Activated CD4-positive, alpha-beta T cell treated with anti-CD3 and anti-CD28 coated beads, Interleukin-2, amount 50 U/mL, for 1 hour (primary cell): ENCODE data around the gene TEAD4.

Source experiments
- DNase-seq: peaks from one replicate; pipeline ENCODE4 v3.0.0-alpha.2; 2020

TEAD4 gene

DNA sequence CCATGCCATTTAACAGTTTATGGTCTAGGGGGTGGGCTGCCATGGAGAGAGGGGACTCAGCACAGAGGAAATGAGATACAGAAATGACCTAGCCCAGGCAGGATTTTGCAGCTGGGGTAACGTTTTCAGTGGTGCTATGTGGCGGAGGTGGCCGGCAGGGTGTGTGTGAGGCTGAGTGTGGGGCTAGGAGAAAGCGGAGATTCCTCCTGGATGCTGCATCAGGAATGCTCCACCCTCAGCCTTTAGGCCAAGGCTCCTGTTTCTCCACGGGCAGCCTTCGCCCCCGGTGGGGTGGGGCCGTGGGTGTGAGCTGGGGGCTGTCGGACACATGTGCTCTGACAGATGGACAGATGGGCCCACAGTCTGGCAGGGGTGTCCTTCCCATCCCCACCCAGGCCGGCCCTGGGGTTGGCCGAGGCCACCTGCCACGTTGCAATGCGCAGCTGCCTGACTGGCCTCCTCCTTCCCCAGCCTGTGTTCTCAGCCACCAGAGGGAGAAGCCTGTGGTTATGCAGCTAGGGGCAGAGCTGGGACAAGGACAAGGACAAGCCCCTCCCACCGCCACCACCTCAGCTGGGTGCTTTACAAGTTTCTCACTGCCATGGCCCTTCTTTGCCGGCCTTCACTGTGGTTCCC is 44.3 kb downstream of the TEAD4 start:
- DNase-seq, result no peak

DNA sequence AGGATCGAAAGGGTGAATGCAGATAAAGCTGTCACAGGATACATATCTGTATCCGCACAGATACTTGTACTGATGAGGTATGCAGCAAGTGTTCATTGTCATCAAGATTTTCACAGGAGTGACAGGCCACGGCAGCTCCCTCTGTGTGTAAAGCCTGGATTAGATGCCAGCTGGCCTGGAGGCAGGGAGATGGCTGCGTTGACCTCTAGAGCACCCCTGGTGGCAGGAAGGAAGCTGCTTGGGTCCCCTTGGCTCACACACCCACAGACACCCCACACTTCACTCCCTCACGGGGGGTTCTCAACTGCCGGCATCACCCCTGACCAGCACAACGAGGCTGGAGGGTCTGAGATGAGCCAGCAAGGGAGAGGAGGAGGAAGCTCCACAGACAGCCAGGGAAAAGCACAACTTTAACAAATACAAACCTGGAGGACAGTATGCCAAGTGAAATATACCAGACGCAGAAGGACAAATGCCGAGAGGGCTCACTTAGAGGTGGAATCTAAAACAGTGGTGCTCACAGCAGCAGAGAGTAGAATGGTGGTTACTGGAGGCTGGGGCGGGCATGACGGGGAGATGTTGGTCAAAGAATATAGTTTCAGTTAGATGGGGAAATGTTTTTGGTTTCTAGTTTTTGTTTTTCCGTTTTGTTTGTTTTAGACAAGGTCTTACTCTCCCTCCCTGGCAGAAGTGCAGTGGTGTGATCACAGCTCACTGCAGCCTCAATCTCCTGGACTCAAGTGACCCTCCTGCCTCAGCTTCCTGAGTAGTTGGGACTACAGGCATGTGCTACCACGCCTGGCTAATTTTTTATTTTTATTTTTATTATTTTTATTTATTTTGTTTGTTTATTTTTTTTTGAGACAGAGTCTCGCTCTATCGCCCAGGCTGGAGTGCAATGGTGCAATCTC is 45.7 kb downstream of the TEAD4 start:
- DNase-seq, result no peak

DNA sequence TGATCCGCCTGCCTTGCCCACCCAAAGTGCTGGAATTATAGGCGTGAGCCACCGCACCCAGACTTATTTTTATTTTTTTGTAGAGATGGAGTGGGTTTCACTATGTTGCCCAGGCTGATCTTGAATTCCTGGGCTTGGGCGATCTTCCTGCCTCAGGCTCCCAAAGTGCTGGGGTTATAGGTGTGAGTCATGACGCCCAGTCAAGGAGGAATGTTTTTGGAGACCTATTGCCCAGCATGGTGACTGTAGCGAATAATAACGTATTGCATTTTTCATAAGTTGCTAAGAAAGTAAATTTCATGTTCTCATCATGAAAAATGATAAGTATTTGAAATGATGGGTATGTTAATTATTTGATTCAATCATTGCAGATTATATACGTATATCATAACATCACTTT is 46.5 kb downstream of the TEAD4 start:
- DNase-seq, result no peak

DNA sequence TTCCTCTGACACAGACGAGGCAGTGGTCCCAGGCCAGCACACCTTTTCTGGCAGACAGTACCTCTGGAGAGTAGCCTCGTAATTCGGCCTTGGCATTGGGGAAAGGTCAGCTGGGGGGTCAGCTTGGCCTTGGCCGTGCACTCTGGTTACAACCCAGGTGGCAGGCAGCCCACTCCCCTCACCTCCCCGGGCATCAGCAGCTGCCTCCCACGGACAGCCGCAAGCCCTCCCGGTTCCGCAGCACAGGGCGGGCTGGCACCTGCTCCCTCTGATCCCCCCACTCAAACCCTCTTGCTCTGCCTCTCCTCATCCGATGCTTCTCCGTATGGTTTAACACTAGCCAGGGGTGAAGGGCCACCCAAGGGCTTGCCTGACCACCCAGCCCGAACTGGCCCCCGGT is 50.6 kb downstream of the TEAD4 start:
- no peak for DNase-seq

DNA sequence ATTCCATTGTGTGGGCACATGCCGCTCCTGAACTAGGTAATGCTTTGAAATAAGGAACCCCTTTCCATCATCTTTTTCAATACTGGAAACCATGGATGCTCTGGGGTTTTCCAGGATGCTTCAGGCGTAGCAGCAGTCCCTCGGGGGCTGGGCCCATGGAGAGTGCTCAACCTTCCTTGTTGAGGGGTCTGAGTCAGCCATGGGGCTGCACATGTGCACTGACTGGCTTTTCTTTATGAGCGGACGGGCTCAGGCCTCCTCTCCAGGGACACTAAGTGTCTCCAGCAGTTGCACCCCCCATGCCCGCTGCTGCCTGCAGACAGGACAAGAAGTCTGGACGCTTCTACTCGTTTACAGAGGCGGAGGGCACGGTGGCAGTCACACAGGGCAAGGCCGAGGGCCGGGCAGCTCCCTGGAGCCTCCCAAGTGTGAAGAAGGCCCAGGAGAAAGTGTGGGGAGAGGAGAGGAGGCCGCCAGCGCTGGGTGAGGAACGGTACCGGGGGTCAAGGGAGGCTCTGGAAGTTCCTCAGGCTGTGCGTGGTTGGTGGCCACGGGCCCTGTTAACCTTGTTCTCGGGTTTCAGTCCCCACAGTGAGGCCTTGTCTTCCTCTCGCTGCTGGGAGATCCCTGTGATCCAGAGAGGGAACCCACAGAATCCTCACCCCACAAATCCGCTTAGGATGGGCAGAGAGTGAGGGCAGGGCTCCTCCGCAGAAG is 51.2 kb downstream of the TEAD4 start:
- DNase-seq, result no peak

DNA sequence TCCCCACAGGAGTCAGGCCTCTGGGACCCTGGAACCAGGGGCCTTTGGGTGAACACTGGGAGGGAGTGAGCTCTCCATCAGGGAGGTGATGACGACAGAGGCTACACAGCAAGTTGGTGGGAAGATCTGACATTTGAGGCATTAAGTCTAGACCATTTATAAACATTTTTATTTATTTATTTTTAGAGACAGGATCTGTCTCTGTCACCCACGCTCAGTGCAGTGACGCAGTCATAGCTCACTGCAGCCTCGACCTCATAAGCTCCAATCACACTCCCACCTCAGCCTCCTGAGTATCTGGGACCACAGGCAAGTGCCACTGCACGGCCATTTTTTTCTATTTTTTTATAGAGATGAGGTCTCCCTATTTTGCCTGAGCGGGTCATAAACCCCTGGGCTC is 53.6 kb downstream of the TEAD4 start:
- no peak for DNase-seq

DNA sequence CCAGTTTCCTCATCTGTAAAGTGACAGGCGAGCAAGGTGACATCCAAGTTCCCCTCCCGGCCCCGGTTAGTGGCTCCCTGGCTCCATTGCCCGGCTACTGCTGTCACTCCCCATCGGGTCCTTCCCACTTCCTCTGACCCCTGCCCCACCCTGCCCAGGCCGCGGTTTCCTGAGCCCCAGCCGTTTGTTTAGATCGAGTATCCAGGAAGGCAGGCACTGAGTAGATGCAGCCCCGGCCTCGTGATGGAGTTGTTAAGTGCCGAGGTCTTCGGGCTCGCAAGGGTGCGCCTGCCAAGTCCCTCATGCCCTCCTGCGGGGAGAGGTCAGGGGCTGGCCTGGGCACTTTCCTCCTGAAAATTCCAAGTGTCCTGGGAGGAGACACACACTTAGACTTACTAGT is 55.4 kb downstream of the TEAD4 start:
- no peak for DNase-seq

DNA sequence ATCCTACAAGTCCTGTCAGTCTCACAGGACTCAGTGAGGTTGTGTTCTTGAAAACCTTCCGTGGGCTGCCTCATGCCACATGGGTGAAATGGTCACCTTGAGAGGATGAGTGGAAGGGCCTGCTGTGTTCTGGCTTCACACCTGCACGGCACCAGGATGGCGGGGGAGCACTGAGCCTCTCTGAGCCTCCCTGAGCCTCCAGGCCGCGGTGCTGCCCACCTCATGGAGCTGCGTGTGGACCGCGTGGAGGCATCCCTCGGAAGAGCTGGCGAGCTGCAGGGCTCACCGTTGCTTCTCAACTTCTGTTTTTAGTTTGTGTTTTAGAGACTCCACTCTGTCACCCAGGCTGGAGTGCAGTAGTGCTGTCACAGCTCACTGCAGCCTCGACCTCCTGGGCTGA is 56.2 kb downstream of the TEAD4 start:
- DNase-seq, result no peak

DNA sequence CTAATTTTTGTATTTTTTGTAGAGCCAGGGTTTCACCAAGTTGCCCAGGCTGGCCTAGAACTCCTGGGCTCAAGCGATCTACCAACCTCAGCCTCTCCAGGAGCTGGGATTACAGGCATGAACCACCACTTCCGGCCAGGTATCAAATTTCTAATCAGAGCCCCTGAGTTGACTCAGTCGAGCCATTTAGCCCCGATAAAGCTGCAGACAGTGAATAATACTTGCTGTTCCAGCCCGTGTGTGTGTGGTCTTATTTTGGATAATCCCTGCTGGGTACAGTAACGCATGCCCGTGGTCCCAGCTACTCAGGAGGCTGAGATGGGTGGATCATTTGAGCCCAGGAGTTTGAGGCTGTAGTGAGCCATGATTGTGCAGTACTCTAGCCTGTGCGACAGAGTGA is 57.0 kb downstream of the TEAD4 start:
- no peak for DNase-seq

DNA sequence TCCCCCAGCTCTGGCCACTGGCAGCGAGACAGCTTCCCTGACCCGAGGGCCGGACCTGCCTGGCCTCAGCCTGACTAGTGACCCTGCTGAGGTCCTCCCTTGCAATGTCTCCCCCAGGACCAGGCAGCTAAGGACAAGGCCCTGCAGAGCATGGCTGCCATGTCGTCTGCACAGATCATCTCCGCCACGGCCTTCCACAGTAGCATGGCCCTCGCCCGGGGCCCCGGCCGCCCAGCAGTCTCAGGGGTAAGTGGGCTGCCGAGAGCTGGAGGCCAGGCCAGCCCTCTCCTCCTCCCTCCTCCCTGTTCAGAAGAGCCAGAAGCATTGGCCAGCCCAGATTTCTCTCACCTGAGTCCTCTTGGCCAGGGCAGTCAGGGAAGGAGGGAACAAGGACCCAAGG is 58.1 kb downstream of the TEAD4 start:
- DNase-seq, result no peak

DNA sequence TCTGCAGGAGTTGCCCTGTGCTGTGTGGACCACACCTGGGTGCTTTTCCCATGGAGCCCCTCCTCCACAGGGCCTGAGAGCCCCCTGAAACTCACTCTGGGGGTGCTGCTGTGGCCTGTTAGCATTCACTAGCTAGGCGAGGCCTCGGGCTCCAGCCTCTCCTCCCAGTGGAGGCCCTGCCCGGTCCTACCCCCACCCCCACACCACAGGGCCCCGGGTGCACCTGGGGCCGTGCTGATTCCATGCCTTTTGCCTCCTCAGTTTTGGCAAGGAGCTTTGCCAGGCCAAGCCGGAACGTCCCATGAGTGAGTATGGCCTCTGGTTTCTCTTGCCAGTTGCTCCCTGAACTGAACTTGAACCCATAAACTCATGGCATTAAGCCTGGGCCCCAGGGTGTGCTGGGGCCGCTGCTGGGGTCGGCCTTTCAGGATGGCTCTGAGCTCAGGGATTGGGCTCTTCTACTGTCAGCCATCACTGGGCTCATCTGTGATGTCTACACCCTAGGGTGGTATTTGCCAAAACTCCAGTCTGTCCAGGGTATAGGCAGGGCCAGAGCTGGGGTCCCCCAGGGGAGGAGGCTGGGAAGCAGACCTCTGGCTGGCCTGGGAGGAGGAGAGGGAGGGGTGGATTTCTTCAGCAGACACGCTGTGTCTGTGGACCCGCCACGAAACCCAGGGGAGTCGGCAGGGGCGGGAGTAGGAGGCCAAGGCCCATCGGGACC is 59.2 kb downstream of the TEAD4 start:
- DNase-seq, result no peak

DNA sequence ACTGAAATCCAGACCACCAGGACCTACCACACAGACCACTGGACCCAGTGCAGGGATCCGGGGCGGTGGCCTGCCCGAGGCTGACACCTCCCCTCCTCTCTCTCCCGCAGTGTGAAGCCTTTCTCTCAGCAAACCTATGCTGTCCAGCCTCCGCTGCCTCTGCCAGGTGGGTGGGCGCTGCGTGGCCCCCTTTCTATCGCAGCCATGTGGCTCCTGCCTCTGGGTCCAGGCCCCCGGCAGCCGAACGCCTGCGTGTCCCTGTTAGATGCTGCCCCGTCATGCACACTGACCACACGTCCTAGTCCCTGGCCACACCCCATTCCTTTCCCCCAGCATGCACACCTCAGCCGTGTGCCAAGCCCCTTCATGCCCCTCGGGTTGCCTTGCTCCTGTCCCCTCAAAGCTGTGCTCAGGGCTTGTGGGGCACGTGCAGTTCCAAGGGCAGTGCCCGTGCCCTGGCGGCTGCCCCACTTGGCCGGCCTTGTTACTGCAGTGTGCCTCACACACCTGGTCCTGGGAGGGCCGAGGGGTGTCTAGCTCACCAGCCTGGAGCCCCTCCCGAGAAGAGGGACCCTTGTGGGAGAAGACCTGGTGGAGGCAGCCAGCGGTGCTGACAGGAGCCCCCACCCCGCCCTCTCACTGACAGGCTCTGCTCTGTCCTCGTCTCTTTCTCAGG is 59.9 kb downstream of the TEAD4 start:
- no peak for DNase-seq

DNA sequence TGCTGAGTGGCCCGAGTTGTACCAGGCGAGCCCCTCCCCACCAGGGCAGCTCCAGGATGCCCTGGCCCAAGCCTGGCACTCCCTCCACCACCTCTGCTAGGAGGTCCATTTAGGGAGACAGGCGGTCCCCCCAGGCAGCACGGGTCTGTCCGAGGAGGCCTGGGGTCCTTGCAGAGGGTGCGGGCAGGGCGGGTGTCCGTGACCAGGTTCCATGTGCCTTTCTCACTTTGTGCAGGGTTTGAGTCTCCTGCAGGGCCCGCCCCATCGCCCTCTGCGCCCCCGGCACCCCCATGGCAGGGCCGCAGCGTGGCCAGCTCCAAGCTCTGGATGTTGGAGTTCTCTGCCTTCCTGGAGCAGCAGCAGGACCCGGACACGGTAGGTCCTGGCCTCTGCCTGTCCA is 61.2 kb downstream of the TEAD4 start:
- no peak for DNase-seq

DNA sequence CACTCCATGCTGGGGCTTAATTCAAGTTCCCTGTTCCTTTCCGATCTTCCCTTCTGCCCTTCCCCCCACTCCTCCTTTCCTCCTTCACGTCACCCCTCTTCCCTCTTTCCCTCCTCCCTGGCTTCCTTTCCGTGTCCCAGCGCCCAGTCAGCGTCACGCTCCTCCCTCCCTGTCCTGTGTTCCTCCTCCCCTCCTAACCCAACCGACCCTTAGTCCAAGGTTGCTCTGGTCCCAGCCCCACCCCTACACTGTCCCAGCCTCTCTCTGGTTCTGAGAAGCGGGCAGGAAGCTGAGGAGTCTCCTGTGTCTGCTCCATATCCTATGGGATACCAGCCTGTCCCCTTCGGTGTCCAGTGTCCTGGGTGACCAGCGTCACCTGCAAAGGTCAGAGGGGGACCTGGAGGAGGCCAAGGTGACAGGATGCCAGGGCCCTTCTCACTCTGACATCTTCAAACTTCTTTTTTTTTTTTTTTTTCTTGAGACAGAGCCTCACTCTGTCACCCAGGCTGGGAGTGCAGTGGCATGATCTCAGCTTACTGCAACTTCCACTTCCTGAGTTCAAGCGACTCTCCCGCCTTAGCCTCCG is 61.7 kb downstream of the TEAD4 start:
- DNase-seq, result no peak

DNA sequence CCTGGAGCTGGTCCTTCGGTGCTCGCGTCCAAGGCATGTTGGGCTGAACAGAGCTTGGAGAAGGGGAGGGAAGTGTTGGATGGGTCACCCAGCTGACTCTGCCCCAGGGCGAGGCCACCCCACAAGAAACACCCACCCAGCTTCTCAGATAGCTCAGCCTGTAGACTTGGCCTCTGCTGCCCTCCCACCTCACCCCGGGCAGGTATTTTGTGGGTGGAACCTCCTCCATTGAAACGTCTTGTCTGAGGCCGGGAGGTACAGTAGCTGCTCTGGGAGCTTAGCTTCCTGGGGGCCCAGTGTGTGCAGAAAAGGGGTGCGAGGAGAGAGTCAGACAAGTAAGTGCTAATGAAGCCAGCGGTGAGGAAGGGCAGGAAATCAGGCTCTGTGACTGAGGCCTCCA is 63.2 kb downstream of the TEAD4 start:
- DNase-seq, result no peak

DNA sequence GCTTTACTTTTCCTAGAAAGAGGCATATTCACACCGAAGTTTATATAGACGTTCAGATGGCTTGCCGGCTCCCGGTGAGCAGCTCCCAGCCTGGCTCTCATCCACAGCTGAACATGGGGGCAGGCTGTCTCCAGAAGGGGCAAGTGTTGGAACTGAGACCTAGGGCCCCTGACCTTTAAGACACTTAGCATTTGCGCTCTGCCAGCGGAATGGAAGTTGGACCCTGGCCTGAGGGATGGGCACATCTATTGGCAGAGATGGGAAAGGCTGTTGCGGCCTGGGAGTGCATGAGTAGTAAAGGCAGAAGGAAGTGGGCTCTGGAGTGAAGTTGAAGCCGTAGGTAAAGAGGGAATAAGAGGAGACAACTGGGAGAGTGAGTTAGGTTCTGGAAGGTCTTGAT is 63.8 kb downstream of the TEAD4 start:
- DNase-seq, result no peak

DNA sequence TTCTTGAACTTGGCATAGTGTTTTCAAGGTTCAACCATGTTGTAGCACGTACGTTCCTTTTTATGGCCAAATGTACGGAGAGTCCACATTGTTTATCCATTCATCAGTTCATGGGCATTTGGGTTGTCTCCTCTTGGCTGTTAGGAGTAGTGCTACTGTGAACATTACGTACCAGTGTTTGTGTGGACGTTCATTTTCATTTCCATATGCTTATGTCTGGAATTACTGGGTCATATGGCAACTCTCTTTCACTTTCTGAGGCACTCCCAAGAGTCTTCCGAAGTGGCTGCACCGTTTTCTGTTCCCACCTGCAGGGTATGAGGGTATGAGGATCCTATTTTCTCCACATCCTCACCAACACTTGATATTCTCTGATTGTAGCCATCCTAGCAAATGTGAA is 68.9 kb downstream of the TEAD4 start:
- DNase-seq, result no peak

DNA sequence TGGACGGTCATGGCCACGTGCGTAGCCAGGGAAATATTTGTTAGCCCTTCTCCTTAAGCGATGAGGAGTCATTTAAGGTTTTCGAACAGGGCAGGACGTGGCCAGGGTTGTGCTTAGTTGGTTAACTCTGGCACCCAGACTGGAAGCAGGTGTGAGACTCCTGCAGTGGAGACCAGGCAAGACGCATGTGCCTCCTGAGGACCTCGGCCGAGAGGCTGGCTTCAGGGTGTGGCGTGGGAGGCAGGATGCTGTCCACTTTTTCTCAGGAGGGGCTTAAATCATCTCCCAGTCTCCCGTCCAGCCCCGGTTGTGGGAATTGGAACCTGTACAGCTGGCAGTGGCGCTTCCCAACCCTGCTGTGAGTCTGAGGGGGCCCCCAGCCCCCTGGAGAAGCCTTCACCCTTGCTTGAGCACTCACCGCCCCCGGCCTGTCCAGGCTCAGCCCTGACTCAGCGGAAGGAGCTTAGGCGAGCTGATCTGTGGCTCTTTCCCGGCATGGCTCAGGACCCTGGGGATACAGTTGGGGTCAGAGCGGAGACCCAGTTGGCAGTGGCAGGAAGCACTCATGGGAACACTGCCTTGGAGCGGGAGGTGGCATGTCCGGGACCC is 71.7 kb downstream of the TEAD4 start:
- DNase-seq, result no peak

DNA sequence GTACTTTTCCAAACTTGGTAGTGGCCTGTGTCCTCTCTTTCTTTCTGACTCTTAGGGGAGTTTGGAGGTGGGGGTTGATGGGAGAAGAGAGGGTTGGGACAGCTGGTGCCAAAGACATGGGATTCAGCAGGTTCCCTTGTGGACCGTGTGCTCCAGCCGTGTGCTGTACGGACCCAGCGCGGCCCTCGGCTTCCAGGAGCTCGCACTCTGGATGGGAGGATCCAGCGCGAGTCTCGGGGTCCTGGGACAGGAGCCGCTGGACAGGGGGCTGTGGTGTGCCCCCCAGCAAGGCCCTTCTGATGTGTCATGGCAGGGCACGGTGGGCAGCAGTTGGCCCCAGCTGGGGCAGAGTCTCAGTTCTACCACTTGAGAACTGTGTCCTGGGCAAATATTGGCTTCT is 73.0 kb downstream of the TEAD4 start:
- DNase-seq, result no peak

DNA sequence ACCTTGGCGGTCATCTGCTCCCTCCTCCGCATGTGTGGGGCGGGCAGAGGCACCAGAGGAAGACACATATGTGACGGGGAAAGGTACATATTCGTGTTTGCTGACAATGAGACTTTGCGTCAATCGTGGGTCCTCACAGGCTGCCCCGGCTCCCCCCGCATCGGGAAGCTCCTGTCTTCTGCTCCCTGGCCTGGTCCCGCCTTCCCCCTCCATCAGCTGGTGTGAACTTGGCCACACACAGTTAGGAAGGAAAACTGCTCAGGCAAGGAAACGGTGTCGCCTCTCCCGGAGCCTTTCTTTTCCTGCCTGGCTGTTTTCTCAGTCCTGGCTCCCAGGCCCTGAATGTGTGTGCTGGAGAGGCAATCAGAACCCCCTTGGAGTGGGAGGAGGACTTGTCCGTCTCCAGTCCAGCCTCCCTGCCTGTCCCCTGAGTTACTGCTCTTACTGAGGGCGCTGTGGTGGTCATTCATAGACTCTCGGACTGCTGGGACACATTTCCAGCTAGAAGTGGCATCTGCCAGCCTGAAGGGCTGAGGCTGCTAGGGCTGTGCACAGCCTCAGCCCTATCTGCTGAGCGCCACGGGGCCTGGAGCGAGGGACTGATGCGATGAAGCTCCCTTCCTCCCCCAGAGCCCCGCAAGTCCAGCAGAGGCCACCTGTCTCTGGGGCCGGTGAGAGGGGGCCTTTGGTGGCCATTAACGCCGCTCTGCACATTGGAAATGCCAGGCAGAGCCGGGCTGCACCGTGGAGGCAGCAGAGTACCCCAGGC is 73.8 kb downstream of the TEAD4 start:
- no peak for DNase-seq

DNA sequence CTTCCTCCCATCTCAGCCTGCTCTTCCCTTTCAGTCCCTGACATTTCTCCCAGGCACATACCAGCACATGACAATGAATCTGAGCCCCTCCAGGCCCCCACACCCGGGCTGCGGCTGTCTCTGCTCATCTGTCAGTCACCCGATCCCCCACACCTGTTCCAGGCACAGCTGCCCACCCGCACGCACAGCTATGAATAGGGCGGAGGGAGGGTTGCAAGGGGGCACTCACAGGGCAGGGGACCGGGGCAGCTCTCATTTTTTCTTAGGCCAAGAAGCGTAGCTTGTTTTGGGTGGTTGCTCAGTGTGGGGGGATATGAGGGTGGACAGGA is 74.3 kb downstream of the TEAD4 start:
- no peak for DNase-seq
